Measurements from ENCODE around the gene NRG4.

The NRG4 gene

DNA sequence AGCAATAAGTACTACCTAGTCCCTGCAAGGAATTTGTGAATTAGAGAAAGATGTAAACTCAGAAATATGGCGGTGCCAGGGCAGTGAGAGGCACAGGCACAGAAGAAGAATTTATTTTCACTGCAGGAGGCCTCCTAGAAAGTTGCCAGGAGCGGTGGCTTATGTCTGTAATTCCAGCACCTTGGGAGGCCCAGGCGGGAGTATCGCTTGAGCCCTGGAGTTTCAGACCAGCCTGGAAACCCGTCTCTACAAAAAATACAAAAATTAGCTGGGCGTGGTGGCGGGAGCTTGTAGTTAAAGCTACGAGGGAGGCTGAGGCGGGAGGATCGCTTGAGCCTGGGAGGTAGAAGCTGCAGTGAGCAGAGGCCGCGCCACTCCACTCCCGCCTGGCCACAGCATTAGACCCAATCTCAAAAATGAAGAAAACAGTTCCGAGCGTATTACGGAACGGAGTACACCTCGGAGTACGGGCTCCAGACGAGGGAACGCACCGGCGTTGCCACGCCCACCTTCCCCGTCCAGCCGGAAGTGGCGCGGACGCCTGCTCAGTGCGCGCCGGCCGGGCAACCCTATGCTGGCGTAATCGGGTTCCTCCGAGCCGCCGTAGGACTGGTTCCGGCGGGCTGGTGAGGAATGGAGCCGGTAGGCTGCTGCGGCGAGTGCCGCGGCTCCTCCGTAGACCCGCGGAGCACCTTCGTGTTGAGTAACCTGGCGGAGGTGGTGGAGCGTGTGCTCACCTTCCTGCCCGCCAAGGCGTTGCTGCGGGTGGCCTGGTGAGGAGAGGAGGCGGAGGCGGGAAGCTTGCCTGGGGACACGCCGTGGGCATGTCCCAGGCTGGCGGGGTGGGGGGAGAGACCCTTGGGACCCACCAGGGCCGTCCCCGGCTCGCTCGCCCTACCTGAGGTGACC is 108.6 kb downstream of the NRG4 start, which contains the start of gene FBXO22:
Gene FBXO22 (plus strand): TSS at position 548 of the 909 bp plus-strand sequence. CDS start 86 bp downstream, at position 634.
- Histone ChIP-seq H3K27me3 (replicated peaks; ENCODE audit: control insufficient read depth, insufficient read depth, low read length) (no peaks in the 10 kb centered on the region), H3K36me3 (ENCODE audit: control insufficient read depth, insufficient read depth, low read length) (no peaks in the 10 kb centered on the region), H3K4me3 (replicated peaks; ENCODE audit: low read depth, low read length) (peak within 1 kb of the TSS; percentile 98)
- DNase-seq (ENCODE audit: extremely low read depth, insufficient read length), result peak; percentile 96
- TF ChIP-seq, protein P1, sequence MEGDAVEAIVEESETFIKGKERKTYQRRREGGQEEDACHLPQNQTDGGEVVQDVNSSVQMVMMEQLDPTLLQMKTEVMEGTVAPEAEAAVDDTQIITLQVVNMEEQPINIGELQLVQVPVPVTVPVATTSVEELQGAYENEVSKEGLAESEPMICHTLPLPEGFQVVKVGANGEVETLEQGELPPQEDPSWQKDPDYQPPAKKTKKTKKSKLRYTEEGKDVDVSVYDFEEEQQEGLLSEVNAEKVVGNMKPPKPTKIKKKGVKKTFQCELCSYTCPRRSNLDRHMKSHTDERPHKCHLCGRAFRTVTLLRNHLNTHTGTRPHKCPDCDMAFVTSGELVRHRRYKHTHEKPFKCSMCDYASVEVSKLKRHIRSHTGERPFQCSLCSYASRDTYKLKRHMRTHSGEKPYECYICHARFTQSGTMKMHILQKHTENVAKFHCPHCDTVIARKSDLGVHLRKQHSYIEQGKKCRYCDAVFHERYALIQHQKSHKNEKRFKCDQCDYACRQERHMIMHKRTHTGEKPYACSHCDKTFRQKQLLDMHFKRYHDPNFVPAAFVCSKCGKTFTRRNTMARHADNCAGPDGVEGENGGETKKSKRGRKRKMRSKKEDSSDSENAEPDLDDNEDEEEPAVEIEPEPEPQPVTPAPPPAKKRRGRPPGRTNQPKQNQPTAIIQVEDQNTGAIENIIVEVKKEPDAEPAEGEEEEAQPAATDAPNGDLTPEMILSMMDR (IDR thresholded peaks at IDR 0.05; ENCODE audit: insufficient read depth, low read length, poor library complexity, severe bottlenecking), result no peak

DNA sequence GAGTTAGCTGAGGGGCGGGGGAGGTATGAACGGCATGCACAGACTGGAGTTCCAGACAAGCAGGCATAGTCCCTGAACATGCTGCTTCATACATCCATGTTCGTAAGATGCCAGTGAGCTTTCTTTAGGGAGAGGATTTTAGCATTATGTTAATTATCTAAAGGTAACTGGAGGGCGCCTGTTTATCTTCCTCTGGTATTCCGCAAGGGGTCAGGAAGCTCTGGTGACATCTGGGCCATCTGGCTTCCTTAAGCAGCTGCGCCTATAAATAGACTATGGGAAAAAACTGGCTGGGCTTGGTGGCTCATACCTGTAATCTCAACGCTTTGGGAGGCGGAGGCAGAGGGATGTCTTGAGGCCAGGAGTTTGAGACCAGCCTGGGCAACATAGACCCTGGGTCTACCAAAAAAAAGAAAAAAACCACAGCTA is 110.1 kb downstream of the NRG4 start:
- TF ChIP-seq, protein P1 (IDR thresholded peaks at IDR 0.05; ENCODE audit: insufficient read depth, low read length, poor library complexity, severe bottlenecking), result no peak
- Histone ChIP-seq H3K4me3 (replicated peaks; ENCODE audit: low read depth, low read length) (no peak overlapping the region), H3K36me3 (ENCODE audit: control insufficient read depth, insufficient read depth, low read length) (no peaks in the 10 kb centered on the region; the same call in 1 of the 2 replicates), H3K27me3 (replicated peaks; ENCODE audit: control insufficient read depth, insufficient read depth, low read length) (no peaks in the 10 kb centered on the region)
- no peak for DNase-seq (ENCODE audit: extremely low read depth, insufficient read length)

DNA sequence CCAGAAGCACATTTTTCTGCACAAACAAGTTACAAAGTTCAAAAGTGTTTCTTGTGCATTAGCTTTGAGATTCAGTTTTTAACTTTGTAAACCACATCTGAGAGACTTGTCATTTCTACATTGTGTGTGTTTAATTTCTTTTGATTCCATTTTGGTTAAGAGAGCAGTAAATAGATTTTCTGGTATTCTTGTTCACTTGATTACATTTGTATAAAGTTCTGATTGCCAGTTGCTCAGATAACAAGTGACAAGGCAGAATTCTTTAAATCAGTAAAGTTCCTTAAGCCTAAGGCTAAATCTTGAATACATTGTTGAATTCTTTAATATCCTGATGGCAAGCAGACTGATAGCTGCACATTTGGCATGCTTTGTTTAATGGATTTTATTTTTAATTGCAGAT is 111.6 kb downstream of the NRG4 start:
- TF ChIP-seq, protein P1 (IDR thresholded peaks at IDR 0.05; ENCODE audit: insufficient read depth, low read length, poor library complexity, severe bottlenecking), result no peak
- no peak overlapping the region for H3K4me3 ChIP-seq (replicated peaks; ENCODE audit: low read depth, low read length)
- H3K36me3 ChIP-seq (ENCODE audit: control insufficient read depth, insufficient read depth, low read length), result no peaks in the 10 kb centered on the region; the same call in 1 of the 2 replicates
- no peaks in the 10 kb centered on the region for H3K27me3 ChIP-seq (replicated peaks; ENCODE audit: control insufficient read depth, insufficient read depth, low read length)
- DNase-seq (ENCODE audit: extremely low read depth, insufficient read length), result no peak

DNA sequence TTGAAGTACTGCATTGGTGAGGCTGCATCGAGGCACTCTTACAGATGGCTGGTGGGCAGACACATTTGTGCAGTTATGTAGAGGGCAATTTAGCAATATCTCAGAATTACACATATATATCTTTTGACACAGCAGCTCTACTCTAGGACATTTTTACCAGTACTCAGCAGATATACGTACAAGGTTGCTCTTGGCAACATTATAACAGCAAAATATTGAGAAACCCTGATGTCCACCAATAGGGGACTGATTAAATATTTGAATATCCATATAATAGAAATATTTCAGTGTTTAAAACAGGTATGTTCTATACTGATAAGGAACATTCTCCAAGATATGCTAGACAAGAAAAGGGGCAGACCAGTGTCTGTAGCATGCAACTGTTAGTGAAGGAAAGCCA is 116.5 kb downstream of the NRG4 start:
- no peak for DNase-seq (ENCODE audit: extremely low read depth, insufficient read length)
- TF ChIP-seq, protein P1 (IDR thresholded peaks at IDR 0.05; ENCODE audit: insufficient read depth, low read length, poor library complexity, severe bottlenecking), result no peak
- no peak overlapping the region for H3K4me3 ChIP-seq (replicated peaks; ENCODE audit: low read depth, low read length)

DNA sequence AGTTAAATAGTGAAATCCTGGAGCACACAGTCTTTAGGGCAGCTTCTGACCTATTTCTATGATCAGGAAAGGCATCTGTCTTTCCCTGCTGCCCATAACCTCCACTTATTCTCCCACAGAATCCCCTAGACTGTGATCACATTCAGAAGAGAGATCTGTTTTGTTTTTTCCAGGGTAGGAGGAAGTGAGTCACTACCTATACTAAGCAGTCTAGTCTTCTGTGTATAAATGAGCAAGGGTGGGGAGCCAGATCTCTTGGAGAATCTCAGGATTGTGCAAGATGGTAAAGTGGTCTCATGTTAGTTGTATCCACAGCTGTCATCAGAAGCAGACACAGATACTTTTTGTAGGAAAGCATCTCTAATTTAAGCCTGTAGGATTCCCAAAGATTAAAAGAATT is 120.3 kb downstream of the NRG4 start:
- H3K27me3 ChIP-seq (replicated peaks; ENCODE audit: control insufficient read depth, insufficient read depth, low read length), result no peaks in the 10 kb centered on the region
- H3K36me3 ChIP-seq (ENCODE audit: control insufficient read depth, insufficient read depth, low read length), result peaks cover 4% of the 10 kb centered on the region
- TF ChIP-seq, protein P1 (IDR thresholded peaks at IDR 0.05; ENCODE audit: insufficient read depth, low read length, poor library complexity, severe bottlenecking), result no peak
- no peak for DNase-seq (ENCODE audit: extremely low read depth, insufficient read length)
- H3K4me3 ChIP-seq (replicated peaks; ENCODE audit: low read depth, low read length), result no peak overlapping the region

More for the DNA sequence above, 116.5 kb downstream of the NRG4 start:
- Histone ChIP-seq H3K27me3 (replicated peaks; ENCODE audit: control insufficient read depth, insufficient read depth, low read length) (no peaks in the 10 kb centered on the region), H3K36me3 (ENCODE audit: control insufficient read depth, insufficient read depth, low read length) (peaks cover 4% of the 10 kb centered on the region)
